ENCODE measurements around the gene SCN5A. TPM values are rescaled to one million over a fixed set of nuclear protein-coding genes. Genes with fewer than 3 reads are reported as not detected.

The SCN5A gene
- total RNA-seq, 1 experiment from 2014 or later: 13.6 TPM

GRCh38 chr3:38643592-38643991, 5.9 kb downstream of the SCN5A start:
- Mint-ChIP-seq H3K27me3 (ENCODE audit: low read depth) (no peaks in the 10 kb centered on the region), H3K4me3 (no peak overlapping the region), H3K27ac (no peak overlapping the region), H3K36me3 (no peaks in the 10 kb centered on the region), H3K4me1 (peaks cover 35% of the 10 kb centered on the region), H3K9me3 (no peaks in the 10 kb centered on the region)
- ChIA-PET CTCF (interaction anchor here (1.4 to 8.9 kb wide), 2 partner anchors 12 to 15 kb away, joined by 5 to 76 read pairs; no protein-coding TSS in a partner anchor), POLR2A (no interaction called here)
- DNase-seq (ENCODE audit: low spot score): no peak
- no peak for ATAC-seq
- TF ChIP-seq STAT6 (CRISPR knock-in tag; conservative IDR thresholded peaks at IDR 0.05; ENCODE audit: low read depth) (no peak), IRF2 (CRISPR knock-in tag; IDR thresholded peaks at IDR 0.05; ENCODE audit: borderline replicate concordance, low read depth) (no peak), TEAD4 (CRISPR knock-in tag; IDR thresholded peaks at IDR 0.05) (no peak), CDX4 (CRISPR knock-in tag; IDR thresholded peaks at IDR 0.05; ENCODE audit: borderline replicate concordance) (no peak)

- Mint-ChIP-seq H3K4me3 (no peak overlapping the region), H3K4me1 (peaks cover 38% of the 10 kb centered on the region), H3K36me3 (no peaks in the 10 kb centered on the region), H3K27ac (no peak overlapping the region), H3K27me3 (ENCODE audit: low read depth) (no peaks in the 10 kb centered on the region), H3K9me3 (no peaks in the 10 kb centered on the region)
- ATAC-seq (no peak), DNase-seq (ENCODE audit: low spot score) (no peak)
- POLR2A ChIA-PET: no interaction called here
- CTCF ChIA-PET: interaction anchor here (0.8 to 8.9 kb wide), 6 partner anchors 8 to 646 kb away, joined by 3 to 76 read pairs (median 5); no protein-coding TSS in a partner anchor
- no peak for TF ChIP-seq OVOL2 (CRISPR knock-in tag; IDR thresholded peaks at IDR 0.05; ENCODE audit: borderline replicate concordance)
- TF ChIP-seq MAX (CRISPR knock-in tag; IDR thresholded peaks at IDR 0.05): no peak
- TF ChIP-seq ZNF512 (CRISPR knock-in tag; IDR thresholded peaks at IDR 0.05; ENCODE audit: borderline replicate concordance): no peak
- TF ChIP-seq AR (CRISPR knock-in tag; IDR thresholded peaks at IDR 0.05): no peak
- no peak for TF ChIP-seq PRDM15 (CRISPR knock-in tag; IDR thresholded peaks at IDR 0.05)
- no peak for TF ChIP-seq ZNF219 (CRISPR knock-in tag; IDR thresholded peaks at IDR 0.05; ENCODE audit: borderline replicate concordance)
- no peak for TF ChIP-seq PREB (CRISPR knock-in tag; IDR thresholded peaks at IDR 0.05; ENCODE audit: borderline replicate concordance)
- no peak for TF ChIP-seq NR3C1 (CRISPR knock-in tag; conservative IDR thresholded peaks at IDR 0.05; ENCODE audit: low read depth)
- no peak for TF ChIP-seq RORB (CRISPR knock-in tag; IDR thresholded peaks at IDR 0.05)
- TF ChIP-seq TEAD1 (CRISPR knock-in tag; IDR thresholded peaks at IDR 0.05): no peak
- no peak for TF ChIP-seq FOXJ3 (CRISPR knock-in tag; IDR thresholded peaks at IDR 0.05; ENCODE audit: borderline replicate concordance)
- no peak for TF ChIP-seq STAT6 (CRISPR knock-in tag; conservative IDR thresholded peaks at IDR 0.05; ENCODE audit: low read depth)
- no peak for TF ChIP-seq USF2 (CRISPR knock-in tag; IDR thresholded peaks at IDR 0.05)
- no peak for TF ChIP-seq GTF2I (CRISPR knock-in tag; conservative IDR thresholded peaks at IDR 0.05)
Observed at GRCh38 chr3:38643090-38643489, 6.4 kb downstream of the SCN5A start.

Measured in WTC11 (cell line).